Endothelial cell of umbilical vein (primary cell): ENCODE results near the gene SNPH. TPM values are rescaled to one million over a fixed set of nuclear protein-coding genes. Genes with fewer than 3 reads are reported as not detected.

ENCODE experiments used
- BruUV-seq: library from RNA; stranded (reverse); fragments of 400-500 nt; replicated peaks from 2 replicates; lab custom pipeline; 2021; lab: Mats Ljungman, UMichigan
- CTCF ChIA-PET: fragments of 300-600, 350-600 bp; sonication (Branson Sonifier 250); formaldehyde crosslinking; loops from one replicate; lab custom pipeline; 2021; ENCODE audit warnings: antibody characterized with exemption, inconsistent platforms; lab: Charles Lee
- POLR2A ChIA-PET: fragments of 300-600, 350-600 bp; sonication (Branson Sonifier 250); formaldehyde crosslinking; loops from one replicate; lab custom pipeline; 2021; ENCODE audit warnings: antibody characterized with exemption, inconsistent platforms; lab: Charles Lee
- DNase-seq: peaks from one replicate; pipeline ENCODE4 v3.0.0-alpha.2; 2011; ENCODE audit warnings: low read depth, low spot score
- FAIRE-seq: peaks from 2 replicates; lab custom pipeline; 2011; peaks lifted over from hg19 to GRCh38; lab: Jason Lieb, UNC
- H2AFZ ChIP-seq: 2 replicates; pipeline ENCODE4 v1.6.0; 2012; ENCODE audit warnings: low read depth, low read length, control low read depth, inconsistent platforms
- H3K27ac ChIP-seq: 2 replicates; pipeline ENCODE4 v1.5.1; 2011; ENCODE audit warnings: low read depth, mild to moderate bottlenecking, control low read depth, low read length, moderate library complexity; ENCODE audit not compliant: insufficient read depth
- H3K27me3 ChIP-seq, 2 experiments: 2 replicates each; pipeline versions ENCODE4 v1.6.0 to v1.6.1; 2011; ENCODE audit warnings: low read length in 2 of 2, mixed read lengths in 1 of 2; ENCODE audit not compliant: control insufficient read depth in 2 of 2, insufficient read depth in 2 of 2
- H3K36me3 ChIP-seq, 2 experiments: 2 replicates in 1 of 2; 3 replicates in 1 of 2; pipeline ENCODE4 v1.5.1; 2011; ENCODE audit warnings: low read length in 2 of 2, mild to moderate bottlenecking in 1 of 2, moderate library complexity in 1 of 2; ENCODE audit not compliant: control insufficient read depth in 2 of 2, insufficient read depth in 2 of 2; ENCODE audit errors: extremely low read depth in 1 of 2
- H3K4me1 ChIP-seq: 3 replicates; pipeline ENCODE4 v1.5.1; 2011; ENCODE audit warnings: mild to moderate bottlenecking, low read length; ENCODE audit not compliant: control insufficient read depth, insufficient read depth; ENCODE audit errors: extremely low read depth
- H3K4me2 ChIP-seq: 2 replicates; pipeline ENCODE4 v1.6.1; 2011; ENCODE audit warnings: low read length, control low read depth, mixed read lengths; ENCODE audit not compliant: insufficient read depth
- H3K4me3 ChIP-seq, 3 experiments: fragments of 200-600 bp in 1 of 3; sonication (generic), shearing (Covaris generic) in 1 of 3; replicated peaks in 1 of 3; 2 replicates each; pipeline ENCODE4 v1.5.1; 2011 to 2016; ENCODE audit warnings: control low read depth in 3 of 3, low read length in 3 of 3, mild to moderate bottlenecking in 2 of 3, inconsistent platforms in 1 of 3, low read depth in 1 of 3, moderate library complexity in 1 of 3; ENCODE audit not compliant: insufficient read depth in 1 of 3
- H3K79me2 ChIP-seq: 2 replicates; pipeline ENCODE4 v1.6.0; 2012; ENCODE audit warnings: low read length, inconsistent platforms; ENCODE audit not compliant: control insufficient read depth, insufficient read depth
- H3K9ac ChIP-seq: replicated peaks from 2 replicates; pipeline ENCODE3; 2011; ENCODE audit warnings: low read length, control low read depth; ENCODE audit not compliant: insufficient read depth; ENCODE audit errors: extremely low read depth
- H3K9me1 ChIP-seq: replicated peaks from 3 replicates; pipeline ENCODE4 v1.6.0; 2011; ENCODE audit warnings: mild to moderate bottlenecking, low read length; ENCODE audit not compliant: control insufficient read depth, insufficient read depth; ENCODE audit errors: extremely low read depth
- H3K9me3 ChIP-seq: replicated peaks from 2 replicates; pipeline ENCODE4 v1.5.1; 2012; ENCODE audit warnings: low read length, inconsistent platforms; ENCODE audit not compliant: control insufficient read depth, insufficient read depth
- H4K20me1 ChIP-seq: replicated peaks from 2 replicates; pipeline ENCODE3; 2011; ENCODE audit warnings: mild to moderate bottlenecking, low read length; ENCODE audit not compliant: control insufficient read depth, insufficient read depth; ENCODE audit errors: extremely low read depth
- CTCF ChIP-seq, 2 donors: IDR thresholded peaks; 1 replicate in 1 of 2; 2 replicates in 1 of 2; pipeline ENCODE4 v1.5.1; 2011; ENCODE audit warnings: low read length in 2 of 2, mild to moderate bottlenecking in 2 of 2, moderate library complexity in 2 of 2, control low read depth in 1 of 2, inconsistent platforms in 1 of 2, low read depth in 1 of 2; ENCODE audit not compliant: insufficient read depth in 1 of 2; ENCODE audit errors: extremely low read depth in 1 of 2
- FOS ChIP-seq: IDR thresholded peaks from 2 replicates; pipeline ENCODE4 v1.6.1; 2011; ENCODE audit warnings: mild to moderate bottlenecking, low read length, moderate library complexity, borderline replicate concordance; ENCODE audit not compliant: insufficient read depth
- GATA2 ChIP-seq: IDR thresholded peaks from 2 replicates; pipeline ENCODE4 v1.7.0; 2011; ENCODE audit warnings: low read depth, mild to moderate bottlenecking, moderate library complexity, mixed read lengths, low read length; ENCODE audit not compliant: insufficient read length, insufficient read depth
- JUN ChIP-seq: IDR thresholded peaks from 2 replicates; pipeline ENCODE4 v1.6.1; 2011; ENCODE audit warnings: borderline replicate concordance, low read depth; ENCODE audit not compliant: insufficient read length, insufficient read depth
- MAX ChIP-seq: IDR thresholded peaks from 2 replicates; pipeline ENCODE4 v1.6.1; 2011; ENCODE audit not compliant: insufficient read depth, insufficient read length
- POLR2A ChIP-seq: IDR thresholded peaks from 2 replicates; pipeline ENCODE4 v1.6.1; 2012; ENCODE audit warnings: low read depth, mild to moderate bottlenecking, control low read depth, low read length
- POLR2AphosphoS5 ChIP-seq: IDR thresholded peaks from 2 replicates; pipeline ENCODE4 v1.6.1; 2012; ENCODE audit warnings: low read depth, mild to moderate bottlenecking, control low read depth, low read length, moderate library complexity; ENCODE audit not compliant: insufficient read depth
- dilution Hi-C: fragments of 300-500 bp; cut with MboI; formaldehyde crosslinking; loops from one replicate; pipeline ENCODE4 v1.15.0; 2019; ENCODE audit warnings: low sequenced_read_pairs; ENCODE audit not compliant: extremely low pct_ligation_motif_present
- intact Hi-C: fragments of 100-400 bp; cut with micrococcal nuclease; formaldehyde crosslinking; loops from one replicate; pipeline ENCODE4 v1.10.0; 2022
- polyA plus RNA-seq, 4 experiments: library from polyadenylated mRNA; depleted of rRNA in 3 of 4; stranded (reverse) in 3 of 4; unstranded in 1 of 4; fragments of >200 nt; gene quantifications; 2 replicates each; pipeline versions ENCODE4 v1.2.1 to v1.2.3, GENCODE V29; 2011 to 2012; ENCODE audit warnings: missing spikeins in 1 of 4
- total RNA-seq: library from RNA; stranded (reverse); gene quantifications from 2 replicates; pipeline ENCODE4 v1.2.3, GENCODE V29; 2021

SNPH gene
- total and polyA plus RNA-seq, 2 donors (not counting 3 experiments of a cell fraction or from before 2014, with no cell fraction given): 2.3 to 5.5 TPM

- Histone ChIP-seq H4K20me1 (no peaks in the 10 kb centered on the region), H3K4me3 (no peak overlapping the region), H3K4me1 (peaks cover 49% of the 10 kb centered on the region), H2AFZ (no peak overlapping the region), H3K9me1 (no peaks in the 10 kb centered on the region), H3K36me3 (no peaks in the 10 kb centered on the region), H3K9me3 (no peaks in the 10 kb centered on the region), H3K9ac (peak overlapping the region; percentile 58), H3K27me3 (no peaks in the 10 kb centered on the region), H3K79me2 (peaks cover under 1% of the 10 kb centered on the region), H3K27ac (peak overlapping the region; percentile 93), H3K4me2 (peak overlapping the region; percentile 21)
- ChIA-PET POLR2A (interaction anchor here (1.1 to 1.9 kb wide), 4 partner anchors 9 to 56 kb away, joined by 3 to 16 read pairs (median 6); no protein-coding TSS in a partner anchor), CTCF (interaction anchor here (0.7 to 2.0 kb wide), 10 partner anchors 9 to 101 kb away, joined by 3 to 10 read pairs (median 3); no protein-coding TSS in a partner anchor)
- DNase-seq: peak; percentile 56
- FAIRE-seq: no peak
- intact Hi-C loops (loop anchor here (2.0 kb wide), 1 partner anchor 39 kb away; no protein-coding TSS in a partner anchor), dilution Hi-C loops (no loop called here)
- TF ChIP-seq GATA2 (peak; percentile 57), JUN (peak; percentile 26), POLR2A (peak; percentile 47), POLR2AphosphoS5 (peak; percentile 84), FOS (peak; percentile 86), MAX (no peak), CTCF (IDR thresholded peaks at IDR 0.05; ENCODE audit: extremely low read depth in 1 of 2, insufficient read depth in 1 of 2, low read depth in 1 of 2, low read length in 2 of 2) (no peak)
- TSS peak; percentile 27 for BruUV-seq
Measured at GRCh38 chr20:1335961-1336698, 70.0 kb downstream of the SNPH start.
